Renal pelvis (tissue), 4 donors: Measurements from ENCODE around the gene NELFB. TPM values are rescaled to one million over a fixed set of nuclear protein-coding genes. Genes with fewer than 3 reads are reported as not detected.

Experiments
- DNase-seq: peaks from one replicate; pipeline ENCODE4 v3.0.0-alpha.2; 2013
- polyA plus RNA-seq, 3 donors: library from polyadenylated mRNA; unstranded; fragments of 120-200 nt; gene quantifications; one replicate each; pipeline ENCODE4 v1.2.1, GENCODE V29; 2013; ENCODE audit not compliant: insufficient read length in 3 of 3

Gene NELFB
- polyA plus RNA-seq, 3 donors = 57.3 to 65.4 (median 61.7) TPM

GRCh38 chr9:137221506-137222111, 33.5 kb upstream of the NELFB start:
- no peak for DNase-seq

- no peak for DNase-seq
Measured at GRCh38 chr9:137222190-137223077, 32.7 kb upstream of the NELFB start, which contains the start of gene RNF208. RNF208 (minus strand) TSS chr9:137222240; CDS start chr9:137221212, 1,028 bp downstream.

GRCh38 chr9:137223078-137223970, 31.8 kb upstream of the NELFB start:
- DNase-seq = peak; percentile 97

GRCh38 chr9:137224830-137225694, 30.1 kb upstream of the NELFB start, which contains the start of gene CYSRT1:
CYSRT1 (plus strand) TSS chr9:137225174; CDS start chr9:137225622, 448 bp downstream.
- no peak for DNase-seq

DNA sequence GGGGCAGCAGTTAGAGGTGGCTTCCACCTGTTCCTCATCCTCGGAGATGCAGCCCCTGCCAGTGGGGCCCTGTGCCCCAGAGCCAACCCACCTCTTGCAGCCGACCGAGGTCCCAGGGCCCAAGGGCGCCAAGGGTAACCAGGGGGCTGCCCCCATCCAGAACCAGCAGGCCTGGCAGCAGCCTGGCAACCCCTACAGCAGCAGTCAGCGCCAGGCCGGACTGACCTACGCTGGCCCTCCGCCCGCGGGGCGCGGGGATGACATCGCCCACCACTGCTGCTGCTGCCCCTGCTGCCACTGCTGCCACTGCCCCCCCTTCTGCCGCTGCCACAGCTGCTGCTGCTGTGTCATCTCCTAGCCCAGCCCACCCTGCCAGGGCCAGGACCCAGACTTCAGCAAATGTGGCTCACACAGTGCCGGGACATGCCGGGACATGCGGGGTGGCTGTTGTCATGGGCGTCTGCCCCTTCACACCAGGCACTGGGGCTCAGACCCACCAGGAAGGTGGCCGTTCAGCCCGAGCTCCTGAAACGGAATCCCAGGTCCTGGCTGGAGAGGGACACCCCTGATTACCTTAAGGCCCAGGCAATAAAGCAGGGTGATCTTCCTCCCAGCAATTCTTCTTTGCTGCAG, 29.3 kb upstream of the NELFB start:
- DNase-seq = no peak

GRCh38 chr9:137226338-137227053, 28.6 kb upstream of the NELFB start:
- no peak for DNase-seq

DNA sequence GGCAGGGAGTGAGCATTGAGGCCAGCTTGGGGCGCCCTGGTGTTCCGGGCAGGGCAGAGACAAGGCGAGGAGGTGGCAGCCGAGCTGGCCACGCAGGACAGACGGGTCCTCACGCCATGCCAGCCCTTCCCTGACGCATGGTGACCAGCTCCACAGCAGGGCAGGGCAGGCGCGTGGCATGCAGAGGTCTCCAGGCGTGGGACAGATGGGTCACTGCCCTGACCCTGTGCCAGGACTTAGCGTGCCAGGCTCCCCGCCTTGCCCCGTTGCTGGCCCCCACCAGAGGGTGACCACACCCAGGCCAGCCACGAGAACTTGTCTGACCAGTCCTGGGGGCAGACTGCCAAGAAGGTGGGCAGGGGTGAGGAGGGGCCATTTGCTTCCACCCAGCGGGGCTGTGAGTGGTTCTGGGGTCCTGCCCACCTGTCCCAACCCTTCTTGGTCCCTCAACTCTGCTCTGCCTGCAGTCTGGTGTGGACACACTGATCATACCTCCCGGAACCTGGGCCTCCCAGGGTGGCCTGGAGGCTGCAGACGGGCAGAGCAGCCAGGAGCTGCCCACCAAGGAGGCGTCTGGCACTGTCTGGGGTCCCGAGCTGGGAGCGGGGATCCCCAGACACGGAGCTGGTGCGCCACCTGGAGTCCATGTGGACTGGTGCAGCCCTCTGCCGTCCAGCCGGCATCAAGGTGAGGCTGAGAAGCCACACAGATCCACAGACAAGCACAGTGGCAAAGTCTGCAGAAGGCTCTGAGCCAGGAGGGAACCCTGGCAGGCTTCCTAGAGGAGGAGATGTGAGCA, 27.9 kb upstream of the NELFB start, which contains the start of gene RNF224:
Gene RNF224 (plus strand): TSS at position 449 of the 799 bp plus-strand sequence. CDS start 834 bp downstream, outside the sequence.
- peak; percentile 75 for DNase-seq

DNA sequence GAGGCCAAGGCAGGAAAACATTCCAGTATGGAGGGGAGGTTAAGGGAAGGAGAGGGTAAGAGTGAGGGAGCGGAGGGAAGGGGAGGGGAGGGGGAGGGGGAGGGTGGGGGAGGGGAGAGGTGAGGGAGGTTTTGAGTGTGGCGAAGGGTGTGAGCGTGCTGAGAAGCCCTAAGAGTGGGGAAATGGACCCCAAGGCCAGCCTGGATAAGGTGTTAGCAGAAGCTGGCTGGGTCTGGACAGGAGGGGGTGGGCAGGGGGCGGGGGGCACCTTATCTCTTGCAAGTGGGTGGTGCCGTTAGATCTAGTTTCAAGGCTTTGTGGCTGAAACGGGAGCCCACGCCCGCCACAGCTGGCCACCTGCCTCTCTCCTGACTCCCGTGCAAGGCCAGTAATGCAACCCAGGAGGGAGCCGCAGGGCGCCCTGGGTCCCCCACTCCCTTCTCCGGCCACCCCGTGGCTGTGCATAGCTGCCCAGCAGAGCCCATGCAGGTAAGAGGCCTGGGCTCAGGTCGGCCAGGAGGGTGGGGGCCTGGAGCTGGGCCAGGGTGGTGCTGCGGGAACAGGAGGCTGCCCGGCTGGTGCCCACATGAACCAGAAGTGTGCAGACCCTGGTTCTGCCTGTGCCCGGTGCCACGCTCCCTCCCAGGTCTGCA, 27.1 kb upstream of the NELFB start:
- DNase-seq = no peak

GRCh38 chr9:137228506-137228967, 26.6 kb upstream of the NELFB start:
- DNase-seq = no peak

DNA sequence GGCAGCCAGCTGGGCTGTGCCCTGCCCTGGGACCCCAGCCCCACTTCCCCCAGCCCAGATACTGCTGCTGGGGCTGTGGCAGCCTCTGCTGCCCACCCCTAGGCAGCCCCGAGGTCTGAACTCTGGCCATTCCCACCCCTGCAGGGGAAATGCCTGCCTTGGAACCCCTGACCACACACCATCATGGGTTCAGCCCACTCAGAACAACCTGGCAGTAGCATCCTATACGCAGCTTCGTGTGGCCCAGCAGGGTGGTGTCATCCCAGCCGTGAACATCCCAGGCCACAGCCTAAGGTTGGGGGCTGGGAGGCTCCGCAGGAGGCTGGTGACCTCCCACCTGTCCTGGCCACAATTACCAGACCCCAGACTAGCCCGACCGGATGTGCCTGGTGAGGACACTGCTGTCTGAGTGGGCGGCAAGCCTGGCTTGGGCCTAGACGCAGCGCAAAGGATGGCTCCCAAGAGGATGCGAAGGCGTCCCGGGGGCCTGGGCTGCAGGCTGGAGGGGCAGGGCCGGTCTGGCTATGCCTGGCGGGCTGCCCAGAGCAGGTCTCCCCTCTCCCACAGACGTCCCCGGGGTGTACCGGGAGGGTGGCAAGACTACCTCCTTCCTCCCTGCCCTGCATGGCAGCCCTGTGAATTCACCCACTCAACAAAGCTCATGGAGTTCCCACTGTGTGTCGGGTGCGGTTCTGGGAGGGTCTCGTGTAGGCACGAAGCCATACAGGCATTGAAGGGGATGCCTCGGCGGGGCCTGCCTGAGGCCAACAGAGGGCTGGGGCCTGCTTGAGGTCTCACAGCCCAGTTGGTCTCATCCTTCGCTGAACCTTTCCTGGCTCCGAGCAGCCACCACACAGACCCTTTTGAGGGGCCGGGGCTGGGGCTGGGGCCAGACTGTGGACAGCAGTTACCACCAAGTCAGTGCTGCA, 25.9 kb upstream of the NELFB start:
- DNase-seq = no peak

DNA sequence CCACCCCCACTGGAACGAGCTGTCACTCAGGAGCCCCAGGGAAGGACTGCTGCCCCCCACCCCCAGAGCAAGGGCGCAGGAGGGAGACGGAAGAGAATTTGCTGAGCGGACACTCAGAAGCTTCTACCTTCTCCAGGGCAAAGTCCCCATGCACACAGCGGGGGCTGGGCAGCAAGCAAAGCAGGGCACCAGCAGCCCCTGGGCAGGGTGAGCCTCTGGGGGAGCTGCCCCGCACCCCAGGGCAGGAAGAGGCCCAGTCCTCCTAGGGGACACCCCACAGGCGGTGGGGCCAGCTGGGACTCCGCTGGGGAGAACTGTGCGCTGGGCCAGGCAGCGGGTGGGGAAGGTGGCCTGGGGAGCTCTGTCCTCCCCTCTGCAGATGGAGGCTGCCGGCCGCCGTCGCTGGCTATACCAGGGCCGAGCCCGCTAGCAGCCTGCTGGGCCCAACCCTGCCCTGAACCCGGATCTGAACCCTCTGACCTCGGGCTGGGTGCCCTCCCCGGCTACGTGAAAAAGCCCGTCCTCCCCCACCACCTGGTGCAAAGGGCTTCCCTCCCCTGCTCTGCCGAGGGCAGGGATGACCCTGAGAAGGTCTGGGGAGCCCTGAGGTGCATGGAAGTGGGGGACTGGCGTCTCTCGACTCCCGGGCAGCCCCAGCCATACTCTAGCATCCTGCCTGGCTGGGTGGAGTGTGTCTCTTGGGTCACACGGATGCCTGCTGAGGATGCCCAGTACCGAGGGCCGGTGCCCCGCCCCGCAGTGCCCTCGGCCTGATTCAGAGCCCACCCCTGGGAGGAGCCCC, 25.0 kb upstream of the NELFB start:
- no peak for DNase-seq

DNA sequence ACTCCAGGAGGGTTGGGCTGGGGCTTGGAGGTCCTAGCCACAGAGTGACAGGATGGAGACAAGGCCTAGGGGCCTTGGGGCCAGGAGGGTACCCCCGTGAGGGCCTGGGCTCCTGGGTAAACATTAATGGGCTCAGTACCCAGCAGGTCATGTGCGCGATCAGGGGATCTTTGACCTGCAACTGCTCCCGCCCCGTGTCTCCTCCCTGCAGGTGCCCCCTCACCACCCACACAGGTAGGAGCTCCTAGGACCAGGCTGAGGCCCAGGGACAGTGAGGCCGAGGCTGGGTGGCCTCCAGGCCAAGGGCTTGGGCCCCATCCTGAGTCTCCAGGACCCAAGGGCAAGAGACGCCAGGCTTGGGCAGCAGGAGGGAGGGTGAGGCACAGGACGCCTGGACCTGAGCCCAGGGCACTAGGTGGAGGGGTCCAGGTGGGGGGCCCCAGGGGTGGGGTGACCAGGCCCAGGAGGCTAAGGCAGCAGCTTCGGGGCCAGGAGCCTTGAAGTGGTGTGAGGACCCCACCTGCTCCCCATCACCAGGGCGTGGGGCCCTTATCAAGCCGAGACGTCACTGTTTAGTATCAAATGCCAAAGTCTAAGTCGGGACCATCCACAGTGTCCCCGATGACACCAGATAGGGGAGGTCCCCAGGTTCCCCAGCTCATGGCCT, 24.3 kb upstream of the NELFB start, which contains the start of gene SLC34A3:
Gene SLC34A3 (plus strand): TSS at position 197 of the 667 bp plus-strand sequence. CDS start 802 bp downstream, outside the sequence.
- DNase-seq = no peak

DNA sequence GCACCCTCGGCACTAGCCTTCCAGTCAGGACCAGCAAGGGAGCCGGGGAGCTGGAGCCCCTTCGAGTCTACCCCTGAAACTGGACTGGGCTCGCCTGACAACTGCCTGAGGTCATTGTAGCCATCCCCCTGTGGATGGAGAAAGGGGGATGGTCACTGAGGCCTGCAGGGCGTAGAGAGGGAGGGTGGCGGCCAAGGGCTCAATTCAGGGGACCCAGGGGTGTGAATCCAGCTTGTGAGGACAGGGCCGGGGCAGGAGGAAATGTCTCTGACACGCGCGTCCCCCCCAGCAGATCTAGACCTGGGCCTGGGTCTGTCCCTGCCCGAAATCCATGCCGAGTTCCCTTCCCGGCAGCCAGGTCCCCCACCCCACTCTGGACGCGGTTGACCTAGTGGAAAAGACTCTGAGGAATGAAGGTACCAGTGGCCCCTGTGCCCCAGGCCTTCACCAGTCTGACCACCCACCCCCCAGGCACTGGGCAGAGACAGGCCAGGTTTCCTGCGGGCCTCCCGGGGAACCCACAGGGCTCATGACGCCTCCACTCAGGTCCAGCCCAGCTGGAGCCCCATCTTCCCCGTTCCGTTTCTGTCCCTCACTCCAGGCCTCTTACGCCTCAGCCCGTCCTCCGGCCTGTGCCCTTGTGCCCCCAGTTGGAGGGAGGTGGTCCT, 23.6 kb upstream of the NELFB start:
- no peak for DNase-seq

- DNase-seq = no peak
Measured at GRCh38 chr9:137232101-137232500, 23.0 kb upstream of the NELFB start.

- no peak for DNase-seq
Measured at GRCh38 chr9:137232510-137232909, 22.6 kb upstream of the NELFB start.
